Measurements from ENCODE around the gene NR6A1.
"Not testable (repeated sequence)": the region's sequence is repeated elsewhere in the genome, so short reads cannot be mapped to it uniquely, and the experiment has no call there.

The NR6A1 gene

DNA sequence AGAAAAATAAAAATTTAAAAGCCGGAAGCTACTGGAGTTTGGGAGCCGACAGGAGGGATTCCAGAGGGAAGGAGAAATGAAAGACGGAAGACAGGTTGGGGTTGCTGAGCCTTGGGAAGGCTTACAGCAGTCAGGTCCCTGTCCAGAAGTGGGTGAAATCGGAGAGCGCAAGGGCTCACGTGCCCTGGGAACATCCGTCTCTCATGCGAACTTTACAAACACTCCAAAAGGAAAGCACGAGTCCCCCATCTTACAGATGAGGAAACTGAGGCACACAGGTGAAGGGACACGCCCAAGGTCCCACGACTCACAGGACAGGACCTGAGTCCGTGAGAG is 5.5 kb upstream of the NR6A1 start:
- DNase-seq, result no peak

DNA sequence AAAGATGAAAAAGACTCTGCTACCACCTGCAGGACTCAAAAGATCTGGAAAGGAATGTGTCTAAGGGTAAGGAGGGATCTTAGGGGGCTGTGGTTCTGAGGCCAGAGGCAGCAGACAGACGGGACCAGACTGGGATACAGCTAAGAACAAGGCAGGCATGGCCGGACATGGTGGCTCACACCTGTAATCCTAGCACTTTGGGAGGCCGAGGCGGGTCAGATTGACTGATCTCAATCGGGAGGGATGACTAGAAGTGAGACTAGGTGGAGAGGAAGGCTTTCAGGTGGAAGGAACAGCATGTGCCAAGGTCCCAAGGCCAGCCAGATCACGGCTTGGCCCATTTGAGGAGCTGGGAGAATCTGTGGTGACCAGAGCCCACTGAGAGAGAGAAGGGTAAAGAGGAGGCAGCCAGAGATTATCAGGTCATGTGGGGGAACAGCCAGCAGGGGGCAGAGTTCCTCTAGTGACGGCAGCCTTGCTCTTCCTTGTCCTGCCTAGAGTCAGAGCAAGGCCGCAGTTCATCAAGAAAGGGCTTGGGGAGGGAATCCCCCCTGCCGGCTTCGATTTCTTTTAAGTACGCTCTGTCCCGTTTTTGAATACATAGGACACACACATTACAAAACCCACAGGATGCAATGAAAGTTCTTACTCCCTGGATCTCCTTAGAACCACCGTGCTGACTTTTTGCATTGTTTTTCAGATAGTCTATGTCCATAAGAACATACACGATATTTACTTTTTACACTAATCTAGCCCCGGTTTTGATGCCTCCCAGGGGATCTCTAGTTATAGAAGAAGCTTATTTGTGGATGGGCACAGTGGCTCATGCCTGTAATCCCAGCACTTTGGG is 3.2 kb upstream of the NR6A1 start:
- peak; percentile 57 to 79 (median 71) for DNase-seq

DNA sequence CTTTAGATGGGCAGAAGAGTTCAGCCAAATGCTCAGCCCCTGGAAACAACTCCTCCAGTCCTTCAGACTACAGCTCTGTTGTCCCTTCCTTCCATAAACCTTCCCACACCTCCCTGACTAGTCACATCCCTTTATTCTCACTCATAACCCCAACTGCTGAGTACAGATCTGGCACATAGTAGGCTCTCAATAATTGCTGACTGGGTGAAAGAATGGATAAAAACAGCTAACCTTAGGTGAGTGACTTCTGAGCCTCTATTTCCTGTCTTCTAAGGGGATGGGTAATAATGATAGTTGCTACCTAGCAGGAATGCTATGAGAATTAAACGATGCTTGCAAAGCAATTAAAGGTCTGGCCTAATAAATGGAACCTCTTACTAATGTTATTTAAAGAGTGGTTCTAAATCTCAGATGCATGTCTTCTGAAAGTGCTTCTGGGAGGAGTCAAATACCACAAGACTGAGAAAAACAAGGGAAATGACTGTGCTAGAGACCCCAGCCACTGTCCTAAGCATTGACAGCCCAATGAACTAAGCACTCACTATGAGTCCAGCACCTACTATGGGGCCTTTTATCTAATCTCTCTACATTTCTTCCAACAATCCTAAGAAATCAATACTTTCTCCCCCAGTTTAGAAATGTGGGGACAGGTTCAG is 2.5 kb upstream of the NR6A1 start:
- peak in 1 of 5 experiments; percentile 52 for DNase-seq

DNA sequence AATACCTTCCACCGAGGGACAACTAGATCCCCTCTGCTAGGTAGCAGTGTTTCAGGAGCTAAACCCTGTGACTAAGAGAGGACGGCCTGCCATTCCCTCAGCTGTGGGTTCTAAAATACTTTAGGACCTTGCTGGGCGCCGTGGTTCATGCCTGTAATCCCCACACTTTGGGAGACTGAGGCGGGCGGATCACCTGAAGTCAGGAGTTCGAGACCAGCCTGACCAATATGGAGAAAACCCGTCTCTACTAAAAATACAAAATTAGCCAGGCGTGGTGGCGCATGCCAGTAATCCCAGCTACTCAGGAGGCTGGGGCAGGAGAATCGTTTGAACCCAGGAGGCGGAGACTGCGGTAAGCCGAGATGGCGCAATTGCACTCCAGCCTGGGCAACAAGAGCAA is 1.8 kb upstream of the NR6A1 start:
- DNase-seq, result not testable (repeated sequence)

DNA sequence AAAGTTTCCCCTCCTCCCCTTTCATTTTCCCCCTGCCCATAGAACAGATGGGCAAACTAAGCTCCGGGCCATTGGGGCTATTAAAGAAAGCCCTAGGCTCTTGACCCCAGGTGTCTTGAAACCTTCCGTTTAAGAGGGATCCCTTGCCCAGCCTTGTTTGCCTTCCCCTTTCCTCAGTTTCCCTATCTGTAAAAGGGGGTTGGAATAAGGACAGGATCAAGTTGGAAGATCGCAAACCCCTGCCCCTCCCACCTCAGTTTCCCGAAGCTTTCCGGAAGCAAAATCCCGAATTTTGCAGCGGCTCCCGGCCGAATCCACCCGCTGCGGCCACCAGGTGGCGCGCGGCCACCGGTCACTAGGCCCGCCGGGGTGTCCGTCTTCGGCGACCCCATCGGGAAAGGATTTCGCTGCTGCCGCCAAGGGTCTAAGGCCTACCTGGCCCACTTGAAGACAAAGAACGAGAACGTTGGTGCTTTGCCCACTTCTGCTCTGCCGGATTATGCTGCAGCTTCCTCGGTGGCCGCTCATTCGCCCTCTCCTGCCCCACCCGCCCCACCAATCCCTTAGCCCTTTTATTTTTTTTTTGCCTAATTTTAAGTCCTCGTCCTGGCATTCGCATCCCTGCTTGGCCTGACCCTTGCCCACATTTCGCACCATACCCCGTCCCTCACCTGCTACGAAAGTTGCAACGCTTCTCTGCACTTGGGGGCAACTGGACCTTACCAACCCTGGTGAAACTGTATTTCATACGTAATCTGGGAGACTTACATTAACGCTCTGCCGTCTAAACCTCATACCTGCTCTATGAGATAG is 962 bp upstream of the NR6A1 start:
- DNase-seq, result peak in 1 of 5 experiments; percentile 22

DNA sequence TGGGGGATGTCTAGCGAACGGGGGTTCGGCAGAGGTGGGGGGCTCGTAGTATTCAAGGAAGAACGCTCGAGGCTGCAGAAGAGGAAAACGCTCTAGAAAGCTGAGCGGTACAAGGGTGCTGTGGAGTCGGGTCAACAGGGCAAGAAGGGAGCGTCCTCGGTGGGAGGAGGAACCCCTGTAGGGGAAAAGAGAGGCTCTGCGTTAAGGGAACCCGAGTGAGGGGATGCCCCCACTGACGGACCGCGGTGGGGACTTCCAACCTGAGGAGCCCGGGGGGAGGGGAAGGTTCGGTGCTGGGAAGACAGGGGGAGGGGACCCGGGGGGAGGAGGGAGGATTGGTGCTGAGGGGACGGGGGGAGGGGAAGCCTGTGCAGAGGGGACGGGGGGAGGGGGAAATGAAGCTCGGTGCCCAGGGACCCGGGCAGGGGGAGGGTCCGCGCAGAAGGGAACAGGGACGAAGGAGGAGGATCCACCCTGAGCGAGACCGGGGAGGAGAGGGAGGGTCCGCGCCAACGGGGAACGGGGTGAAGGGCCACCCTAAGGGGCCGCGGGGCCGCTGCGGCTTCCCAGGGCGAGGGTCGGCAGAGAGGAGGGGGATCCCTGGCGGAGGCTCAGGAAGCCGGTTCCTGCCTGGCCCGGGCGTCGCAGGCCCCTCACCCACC is 621 bp downstream of the NR6A1 start:
- DNase-seq, result no peak

DNA sequence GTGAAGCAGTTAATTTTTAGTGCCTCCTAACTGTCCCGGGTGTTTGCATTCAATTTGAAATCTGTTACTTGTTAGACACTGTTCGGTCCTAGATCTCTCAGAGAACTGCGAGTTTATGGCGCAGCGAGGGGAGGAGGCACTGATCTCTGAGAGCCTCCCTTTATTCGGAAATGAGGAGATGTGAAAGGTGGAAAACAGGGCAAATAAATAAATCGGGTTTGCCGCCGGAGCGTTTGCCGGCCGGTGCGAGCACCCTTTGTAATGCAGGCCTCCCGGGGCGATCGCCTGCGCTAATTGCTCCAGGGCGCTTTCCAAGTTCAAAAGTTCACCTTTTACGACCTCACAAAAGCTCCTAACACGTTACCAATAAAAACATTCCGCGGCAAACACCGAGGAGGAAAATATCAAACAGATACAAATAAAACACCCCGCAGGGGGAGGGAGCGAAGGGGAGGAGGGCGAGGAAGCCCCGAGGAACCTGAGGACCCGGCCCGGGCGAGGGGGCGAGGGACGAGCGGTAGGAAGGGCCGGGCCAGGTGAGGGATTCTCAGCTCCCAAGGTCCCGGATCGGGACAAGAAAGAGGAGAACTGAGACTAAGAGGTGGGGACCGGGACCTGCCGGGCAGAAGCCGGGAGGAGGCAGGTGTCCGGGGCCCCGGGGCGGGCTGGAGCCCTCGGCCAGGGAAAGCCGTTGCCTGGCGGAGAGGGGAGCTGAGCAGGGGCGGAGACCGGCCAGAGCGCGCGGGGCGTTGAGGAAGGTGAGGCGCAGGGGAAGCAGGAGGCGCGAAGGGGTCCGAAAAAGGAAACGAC is 1.4 kb downstream of the NR6A1 start:
- no peak for DNase-seq

DNA sequence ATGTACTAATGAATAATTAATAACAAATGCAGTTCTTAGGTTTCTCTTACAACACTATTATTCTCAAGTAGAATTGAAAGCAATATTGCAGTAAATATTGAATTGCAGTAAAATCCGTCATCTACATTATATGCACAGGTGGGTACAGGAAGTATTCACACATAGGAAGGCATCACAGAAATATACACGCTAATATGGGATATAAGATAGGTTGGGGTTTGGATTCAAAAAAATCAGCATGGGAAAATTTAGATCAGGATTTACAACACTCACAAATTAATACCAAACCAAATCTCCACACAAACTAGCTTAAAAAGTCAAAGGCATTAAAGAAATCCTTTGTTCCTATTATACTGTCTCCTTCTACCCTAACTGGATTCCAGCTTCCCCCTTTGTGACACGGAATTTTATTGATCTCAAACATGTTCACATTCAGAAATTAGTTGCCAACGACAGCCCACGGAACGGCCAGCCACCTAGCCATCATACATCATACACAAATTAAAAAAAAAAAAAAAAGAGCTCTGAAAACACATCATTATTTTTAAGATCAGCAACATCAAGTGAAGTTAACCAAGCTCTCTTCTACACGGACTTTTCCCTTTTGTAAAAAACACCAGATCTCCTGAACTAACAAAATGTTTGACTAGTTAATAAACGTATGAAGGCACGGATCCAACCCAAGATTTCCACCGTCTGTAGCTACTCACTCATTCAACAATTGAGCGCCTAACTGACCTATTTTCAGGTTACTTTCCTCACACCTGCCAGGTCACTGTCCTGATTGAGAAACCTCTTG is 2.2 kb downstream of the NR6A1 start:
- DNase-seq, result no peak

DNA sequence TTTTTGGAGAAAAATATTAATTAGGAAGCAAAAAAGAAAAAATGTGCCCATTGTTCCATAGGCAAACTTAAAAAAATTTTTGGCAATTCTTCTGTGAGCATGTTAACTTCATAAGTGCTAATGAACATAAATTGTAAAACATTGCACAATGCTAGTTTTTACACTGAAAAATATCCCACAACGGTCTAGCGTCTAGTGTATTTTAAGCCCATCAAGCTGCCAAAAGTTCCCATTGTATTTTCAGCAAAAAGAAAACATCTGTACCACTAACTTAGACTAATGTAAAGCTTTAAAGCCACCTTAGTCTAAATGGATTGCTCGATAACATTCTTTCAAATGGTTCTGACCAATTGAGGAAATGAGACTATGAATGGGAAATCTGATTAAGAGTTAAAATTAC is 2.8 kb downstream of the NR6A1 start:
- DNase-seq, result no peak

DNA sequence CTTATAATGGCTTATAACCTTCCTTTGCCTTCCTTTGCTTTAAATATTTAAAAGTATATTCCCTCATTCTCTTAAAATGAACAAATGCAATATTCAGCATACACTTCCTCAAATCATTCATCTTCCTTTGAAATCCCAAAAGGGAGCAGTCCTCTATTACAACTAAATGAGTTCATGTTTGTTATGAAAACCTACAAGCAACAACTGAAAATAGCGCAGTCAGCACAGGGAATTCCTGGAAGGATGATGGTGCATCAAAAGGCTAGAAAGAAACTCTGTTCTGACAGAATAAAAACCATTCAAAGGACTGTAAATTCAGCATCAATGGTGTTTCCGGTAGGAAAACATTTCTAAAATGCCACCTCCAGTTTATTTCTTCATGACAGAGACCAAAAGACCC is 3.3 kb downstream of the NR6A1 start:
- DNase-seq, result no peak

DNA sequence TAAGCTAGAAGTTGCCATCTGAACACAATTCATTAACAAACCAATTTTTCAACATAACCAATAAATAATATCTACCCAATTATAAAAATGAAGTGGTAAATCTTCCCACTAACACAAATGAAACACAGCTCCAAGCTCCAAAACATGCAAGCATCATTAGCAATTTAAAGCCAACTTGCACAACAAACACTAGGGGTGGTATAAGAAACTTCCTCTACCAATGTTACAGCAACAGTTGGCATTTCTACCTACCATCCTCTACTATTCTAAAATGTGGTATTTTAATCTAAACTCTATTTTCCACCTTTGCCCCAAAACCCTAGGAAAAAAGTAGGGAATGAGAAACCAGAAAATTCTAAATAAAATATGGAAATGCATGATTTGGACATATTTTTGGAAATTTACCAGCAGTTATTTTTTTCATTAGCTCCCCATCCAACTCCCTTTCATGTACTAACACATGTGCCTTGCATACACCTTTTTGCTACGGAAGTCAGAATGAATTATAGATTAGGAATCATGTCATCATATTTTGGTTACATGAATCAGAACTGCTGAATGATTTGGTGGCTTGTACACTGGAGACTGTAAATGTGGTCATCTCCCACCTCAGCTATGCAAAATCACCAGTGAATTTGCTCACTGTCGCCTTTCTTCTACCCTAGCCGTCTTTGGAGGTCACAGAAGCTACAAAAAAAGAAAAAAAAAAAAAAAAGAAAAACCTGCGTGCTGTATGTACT is 4.1 kb downstream of the NR6A1 start:
- DNase-seq, result no peak

DNA sequence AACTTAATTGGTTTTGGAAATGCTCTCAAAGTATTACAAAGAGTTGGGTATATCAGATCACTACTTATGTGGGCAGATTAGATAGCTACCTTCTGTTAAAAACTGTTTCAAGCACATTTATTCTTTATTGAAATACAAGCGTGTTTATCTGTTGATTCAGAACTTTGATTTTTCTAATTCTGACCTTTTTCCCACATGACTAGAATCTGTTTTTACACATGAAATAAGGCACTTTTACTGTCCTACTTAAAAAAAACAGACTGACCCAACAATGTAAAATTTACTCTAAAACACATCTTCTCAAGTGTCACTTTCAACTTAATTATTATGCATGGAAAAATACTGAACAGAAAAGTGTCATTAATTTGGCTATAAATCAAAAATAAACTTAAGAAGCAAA is 4.8 kb downstream of the NR6A1 start:
- DNase-seq, result no peak

DNA sequence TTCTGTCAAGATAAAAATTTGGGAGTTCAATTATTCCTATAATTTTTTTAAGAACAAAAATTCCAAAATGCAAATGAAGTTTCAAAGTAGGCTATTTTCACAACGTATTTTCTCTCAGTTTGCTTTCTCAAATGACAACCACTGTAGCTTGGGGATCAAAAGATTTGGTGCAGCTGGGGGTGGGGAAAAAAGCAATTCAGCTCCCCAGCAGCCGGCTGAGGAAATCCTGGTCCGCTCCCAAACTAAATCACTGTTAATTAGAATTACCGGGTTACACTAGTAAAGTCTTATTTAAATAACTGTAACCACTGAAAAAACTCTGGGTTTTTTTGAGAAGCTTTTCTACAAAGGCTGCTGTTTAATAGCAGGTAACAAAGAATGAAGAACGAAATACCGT is 5.7 kb downstream of the NR6A1 start:
- no peak for DNase-seq

DNA sequence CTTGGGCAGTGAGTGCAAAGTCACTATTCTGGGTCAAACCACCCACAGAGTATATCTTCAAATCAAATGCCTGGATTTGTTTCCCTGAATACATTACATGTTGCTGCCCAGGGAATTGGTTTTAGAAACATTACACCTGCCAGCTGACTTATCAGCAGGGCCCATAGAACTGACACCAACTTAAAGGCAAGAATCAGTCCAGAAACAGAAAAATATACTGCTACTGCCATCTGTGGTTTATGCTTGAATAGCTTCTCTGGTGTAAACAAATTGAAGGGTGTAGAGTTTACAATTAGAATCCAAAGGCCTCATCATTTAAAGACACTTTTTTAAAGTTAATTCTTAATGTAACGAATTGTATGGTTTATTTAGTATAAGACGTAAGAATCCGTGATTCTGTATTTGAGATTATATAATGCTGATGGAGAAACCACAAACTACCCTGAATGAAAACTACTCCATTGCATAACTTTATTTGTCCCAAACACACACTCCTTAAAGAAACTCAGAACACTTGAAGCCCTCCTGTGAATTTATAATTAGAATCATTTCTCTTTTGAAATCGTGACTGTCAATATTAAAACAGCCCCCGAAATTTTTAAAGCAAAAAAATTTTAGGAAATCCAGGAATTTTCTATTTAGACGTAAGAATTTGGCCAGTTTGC is 6.2 kb downstream of the NR6A1 start:
- no peak for DNase-seq

DNA sequence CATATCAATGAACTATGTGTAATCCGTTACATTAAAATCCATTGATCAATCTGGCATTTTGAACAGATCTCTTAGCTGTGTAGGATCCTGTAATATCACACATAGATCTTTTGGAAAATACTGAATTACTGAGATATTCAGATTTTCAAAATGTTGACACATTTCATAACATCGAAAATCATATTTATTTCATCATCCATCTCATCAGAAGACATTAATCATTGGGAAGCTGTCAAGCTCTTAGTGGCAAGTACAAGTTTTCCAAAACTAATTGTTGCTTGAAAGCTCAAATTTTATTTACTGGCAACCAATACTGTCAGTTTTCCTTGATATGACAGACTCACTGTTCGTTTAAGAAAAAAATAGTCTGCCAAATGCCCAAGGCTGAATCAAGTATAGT is 8.5 kb downstream of the NR6A1 start:
- no peak for DNase-seq

DNA sequence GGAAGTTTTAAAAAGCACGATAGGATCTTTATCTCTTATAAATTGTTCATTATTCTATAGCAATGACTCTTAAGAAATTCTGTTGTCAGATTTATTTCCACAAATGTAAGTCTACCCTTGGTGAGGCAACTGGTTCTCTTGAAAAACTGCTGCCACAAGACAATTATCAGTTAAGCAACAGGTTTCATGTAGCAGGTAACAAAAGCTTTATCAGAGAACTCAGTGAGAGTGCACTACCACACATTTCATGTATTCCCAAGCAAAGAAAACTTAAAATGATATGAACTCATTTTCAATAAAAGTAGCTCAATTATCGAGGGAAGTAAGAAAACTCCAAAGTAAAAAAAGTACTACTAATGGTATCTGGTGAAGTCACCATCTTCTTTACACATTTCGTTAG is 9.4 kb downstream of the NR6A1 start:
- DNase-seq, result no peak

DNA sequence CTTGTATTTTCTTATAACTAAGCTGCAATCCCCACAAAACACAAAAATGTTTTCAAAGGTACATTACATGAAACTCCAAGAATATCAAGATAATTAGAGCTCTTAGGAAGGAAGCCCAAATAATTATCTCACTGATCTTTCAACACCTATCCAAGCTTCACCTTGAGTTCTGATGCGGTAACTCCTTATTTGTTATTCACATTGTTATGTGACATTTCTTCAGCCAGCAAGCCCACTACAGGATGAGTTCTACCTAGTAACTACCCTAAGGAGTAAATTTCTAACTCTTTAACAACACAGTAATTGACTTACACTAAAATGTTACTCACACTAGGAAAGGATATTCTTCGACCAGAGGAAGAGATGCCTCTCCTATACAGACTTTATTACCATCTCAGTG is 9.9 kb downstream of the NR6A1 start:
- no peak for DNase-seq

DNA sequence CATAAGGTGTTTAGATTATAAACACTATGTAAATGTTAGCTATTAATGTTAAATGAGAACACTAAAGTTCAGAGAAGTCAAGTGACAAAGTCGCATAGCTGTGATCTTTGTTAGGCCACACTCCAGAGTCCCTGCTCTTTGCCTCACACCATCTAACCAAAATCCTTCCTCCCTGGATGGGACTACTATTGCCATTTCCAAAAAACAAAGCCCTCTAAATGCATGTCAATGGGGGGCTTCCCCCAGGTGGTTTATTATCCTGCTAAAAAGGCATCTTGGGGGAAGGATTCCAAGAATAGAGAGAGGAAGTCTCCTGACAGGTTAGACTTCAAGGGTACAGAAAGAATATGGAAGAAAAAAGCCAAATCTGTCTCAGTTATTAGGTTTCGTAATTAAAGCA is 10.4 kb downstream of the NR6A1 start:
- no peak for DNase-seq

DNA sequence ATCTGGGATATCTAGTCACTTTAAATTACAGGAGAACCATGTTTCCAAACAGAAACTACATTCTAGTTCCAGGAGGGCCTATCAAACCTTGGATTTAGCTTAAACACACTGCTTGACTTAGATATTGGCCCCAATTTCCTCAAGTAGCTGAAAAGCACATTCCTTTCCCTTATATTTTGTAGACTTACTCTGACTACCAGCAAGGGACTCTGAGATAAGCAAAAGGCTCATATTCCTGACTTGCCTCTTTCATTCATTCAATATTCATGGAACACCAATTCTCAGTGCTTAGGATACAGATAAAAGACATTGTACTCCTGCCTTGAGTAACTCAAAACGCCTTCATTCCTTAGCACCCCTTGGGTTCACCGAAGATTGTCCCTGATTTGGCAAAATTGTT is 11.8 kb downstream of the NR6A1 start:
- no peak for DNase-seq

DNA sequence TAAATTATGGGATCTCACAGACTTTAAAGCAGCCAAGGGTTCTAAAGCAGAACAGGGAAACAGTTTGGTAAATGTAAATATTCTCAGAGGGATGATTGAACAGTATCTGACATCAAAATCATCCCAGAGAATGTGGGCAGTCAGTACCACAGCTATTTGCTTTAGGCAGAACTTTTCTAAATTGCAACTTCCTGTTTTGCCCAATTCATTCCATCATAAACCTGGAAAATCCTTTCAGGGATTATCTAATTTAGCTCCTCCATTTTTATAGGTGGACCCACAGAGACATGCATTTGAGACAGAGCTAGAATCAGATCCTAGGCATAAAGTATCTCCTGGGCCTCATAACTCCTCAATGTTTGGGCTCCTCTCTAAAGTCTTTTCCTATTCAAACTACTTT is 12.4 kb downstream of the NR6A1 start:
- no peak for DNase-seq
